GM10847 (cell line): ENCODE results near the gene SULF2.

Experiments used
- POLR2A ChIP-seq: IDR thresholded peaks from 2 replicates; pipeline ENCODE4 v1.6.1; 2011; ENCODE audit not compliant: insufficient read length; ENCODE audit errors: extremely low read depth

The SULF2 gene

DNA sequence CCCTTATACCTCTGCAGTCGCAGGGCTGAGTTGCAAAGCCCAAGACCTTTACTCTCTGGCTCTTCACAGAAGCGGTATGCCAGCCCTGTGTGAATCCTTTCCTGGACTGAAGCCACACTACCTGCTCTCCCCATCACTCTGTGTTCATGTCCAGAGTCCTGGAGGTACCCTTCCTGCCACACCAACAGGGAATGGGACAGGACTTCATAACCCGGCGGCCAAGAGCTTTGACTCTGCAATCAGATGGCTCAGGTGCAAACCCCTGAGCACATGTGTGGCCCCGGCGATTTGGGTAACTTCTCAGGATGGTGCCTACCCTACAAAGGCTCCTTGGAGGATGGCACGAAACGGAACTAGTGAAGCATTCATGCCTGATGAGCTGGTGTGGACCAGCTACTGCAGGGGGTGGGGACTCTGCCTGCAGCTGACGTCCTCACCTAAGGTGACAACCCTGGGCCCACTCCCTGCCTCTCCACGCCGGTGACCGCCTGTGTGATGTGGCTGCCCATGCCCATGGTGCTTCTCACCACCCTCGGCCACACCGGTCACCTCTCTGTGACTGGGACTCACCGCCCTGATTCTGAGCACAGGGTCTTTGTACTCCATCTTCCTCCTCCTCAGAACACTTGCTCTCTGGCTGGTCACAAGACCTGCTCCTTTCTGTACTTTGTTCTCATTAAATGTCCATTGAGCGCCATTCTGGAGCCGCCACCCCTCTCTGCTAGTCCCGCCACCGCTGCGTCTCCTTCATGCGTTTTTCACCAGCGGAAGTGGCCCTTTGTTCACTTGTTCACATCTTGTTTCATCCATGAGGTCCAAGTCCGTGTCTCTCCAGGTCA lies 116.7 kb downstream of the SULF2 start:
- no peak for TF ChIP-seq POLR2A

DNA sequence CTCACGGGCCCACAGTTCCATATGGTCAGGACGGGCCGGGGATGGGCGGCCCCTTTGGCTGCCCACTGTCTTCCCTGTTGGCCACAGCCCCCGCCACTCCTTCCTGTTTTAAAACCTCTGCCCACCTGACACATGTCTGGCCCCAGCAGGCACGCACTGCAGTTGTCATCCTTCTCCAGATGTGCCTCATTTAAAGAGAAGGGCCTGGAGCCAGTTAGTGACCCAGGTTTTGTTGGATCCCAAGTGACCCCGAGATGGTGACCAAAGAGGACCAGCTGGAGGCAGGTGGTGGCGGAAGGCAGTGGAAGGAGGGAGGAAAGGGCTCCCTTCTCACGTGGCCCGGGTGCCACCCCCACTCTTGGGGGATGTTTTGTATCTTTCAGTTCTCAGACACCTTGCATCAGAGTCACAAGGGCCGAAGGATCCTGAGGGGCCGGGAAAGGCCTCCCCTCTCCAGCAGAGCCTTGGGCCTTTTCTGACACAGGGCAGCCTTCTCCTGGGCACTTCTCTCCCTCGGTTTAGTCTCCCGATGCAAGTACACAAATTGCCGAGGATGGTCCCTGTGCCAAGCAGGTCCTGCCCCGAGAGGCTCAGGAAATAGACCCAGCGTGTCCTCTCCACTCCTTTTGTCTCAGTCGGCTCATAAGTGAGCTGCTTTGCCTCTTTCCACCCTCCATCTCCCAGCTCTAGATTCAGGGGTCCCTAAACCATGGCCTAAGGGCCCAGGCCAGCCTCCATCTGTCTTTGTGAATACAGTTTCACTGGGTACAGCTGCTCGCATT lies 117.6 kb downstream of the SULF2 start:
- no peak for TF ChIP-seq POLR2A

DNA sequence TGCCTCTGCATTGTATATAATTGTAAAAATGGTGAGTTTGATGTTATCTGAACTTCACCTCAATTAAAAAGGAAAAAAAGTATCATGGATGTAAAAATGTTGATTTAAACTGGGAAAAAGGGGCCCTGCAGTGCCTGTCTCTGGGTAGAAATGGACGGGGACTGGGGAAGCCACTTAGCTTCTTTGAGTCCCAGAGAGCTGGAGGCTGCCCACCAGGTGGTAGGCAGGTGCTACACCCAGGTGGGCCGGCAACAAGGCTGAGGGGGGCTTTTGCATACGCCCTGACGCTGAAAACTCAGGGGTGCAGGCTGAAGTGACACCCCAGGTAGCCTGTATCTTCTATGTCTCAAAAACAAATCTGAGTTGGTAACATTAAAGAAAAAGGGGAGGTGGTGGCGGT lies 118.2 kb downstream of the SULF2 start:
- no peak for TF ChIP-seq POLR2A

DNA sequence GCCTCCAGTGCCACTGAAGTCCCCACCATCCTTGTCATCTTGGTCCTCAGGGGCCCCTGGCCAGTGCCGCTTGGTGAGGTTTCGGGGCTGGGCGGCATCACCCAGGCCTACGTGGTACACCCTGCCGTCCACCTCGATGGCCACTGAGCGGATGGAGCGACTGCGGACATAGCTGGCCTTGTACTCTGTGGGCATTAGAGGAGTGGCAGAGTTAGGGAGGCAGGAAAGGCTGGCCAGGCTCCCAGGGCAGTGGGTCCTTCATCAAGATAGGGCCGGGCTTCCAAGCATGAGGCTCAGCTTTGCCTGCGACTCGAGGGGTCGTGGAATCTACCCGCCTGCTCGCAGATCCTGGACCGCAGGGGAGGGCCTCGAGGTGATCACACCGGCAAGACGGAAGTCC lies 119.0 kb downstream of the SULF2 start:
- TF ChIP-seq POLR2A, result no peak

DNA sequence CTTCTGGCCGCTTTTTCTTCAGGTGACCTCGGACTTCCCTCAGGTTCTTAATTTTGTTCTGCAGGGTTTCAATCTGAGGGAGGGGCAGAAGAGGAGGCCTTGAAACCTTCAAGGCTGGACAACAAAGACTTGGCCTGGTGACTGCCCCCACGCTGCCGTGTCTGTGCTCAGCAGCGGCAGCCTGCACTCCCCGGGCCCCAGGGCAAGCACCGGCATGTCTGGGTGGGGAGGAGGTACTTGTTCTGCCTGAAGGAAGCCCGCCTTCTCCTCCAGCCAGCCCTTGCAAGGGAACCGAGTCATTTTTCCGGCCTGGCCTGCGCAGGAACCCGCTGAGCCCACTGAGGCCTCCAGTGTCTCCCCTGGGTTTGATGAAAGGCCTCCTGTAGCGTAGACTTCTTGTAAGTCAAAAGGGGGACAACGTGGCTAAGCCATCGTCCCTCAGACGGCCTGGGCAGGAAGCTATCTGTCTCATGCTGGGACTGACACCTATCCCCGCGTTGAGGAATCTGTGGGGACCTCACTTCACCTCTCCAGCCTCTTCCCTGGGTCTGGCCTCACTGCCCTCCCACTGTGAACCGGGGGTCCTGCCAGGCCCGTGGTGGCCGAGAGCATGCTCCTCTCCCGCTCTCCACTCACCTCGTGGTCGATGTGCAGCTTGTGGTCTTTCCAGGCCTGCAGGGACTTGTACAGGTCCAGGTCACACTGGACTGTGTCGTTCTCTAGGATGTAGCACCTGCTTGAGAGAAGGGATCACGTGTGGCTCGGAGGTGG lies 119.9 kb downstream of the SULF2 start:
- no peak for TF ChIP-seq POLR2A

DNA sequence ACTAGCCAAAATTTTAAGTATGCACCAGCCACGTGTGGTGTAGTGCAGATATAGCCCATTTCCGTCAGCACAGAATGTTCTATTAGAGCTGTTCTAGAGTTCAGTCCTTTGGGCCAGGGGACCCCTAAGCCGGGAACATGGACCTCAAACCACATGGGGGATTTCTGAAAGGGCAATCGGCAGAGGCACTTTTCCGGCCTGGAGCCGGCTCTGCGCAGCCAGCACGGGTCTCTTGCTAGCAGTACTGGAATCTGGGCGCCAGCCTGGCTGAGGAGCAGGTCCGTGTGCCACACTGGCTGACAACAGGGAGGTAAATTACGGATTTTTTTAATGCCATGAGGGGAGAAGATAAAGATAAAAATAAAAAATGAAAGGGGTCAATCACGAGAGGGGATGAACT lies 120.5 kb downstream of the SULF2 start:
- TF ChIP-seq POLR2A, result no peak

DNA sequence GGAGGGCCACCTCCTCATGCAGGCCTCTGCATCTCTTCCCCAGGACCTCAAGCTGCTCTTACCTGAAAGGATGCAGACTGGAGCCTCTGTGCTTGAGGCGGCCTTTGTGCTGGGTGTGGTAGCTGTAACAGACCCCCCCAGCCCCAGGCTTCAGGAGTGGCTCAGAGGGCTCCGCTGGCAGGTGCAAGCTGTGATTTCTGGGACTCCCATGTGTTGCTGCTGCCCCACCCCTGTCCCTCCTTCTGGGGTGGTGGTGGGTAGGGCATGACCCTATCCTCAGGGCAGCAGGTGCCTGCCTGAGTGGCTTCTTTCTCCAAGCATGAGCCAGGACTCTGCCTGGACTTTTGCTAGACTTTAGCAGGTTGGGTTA lies 121.2 kb downstream of the SULF2 start:
- TF ChIP-seq POLR2A, result no peak

DNA sequence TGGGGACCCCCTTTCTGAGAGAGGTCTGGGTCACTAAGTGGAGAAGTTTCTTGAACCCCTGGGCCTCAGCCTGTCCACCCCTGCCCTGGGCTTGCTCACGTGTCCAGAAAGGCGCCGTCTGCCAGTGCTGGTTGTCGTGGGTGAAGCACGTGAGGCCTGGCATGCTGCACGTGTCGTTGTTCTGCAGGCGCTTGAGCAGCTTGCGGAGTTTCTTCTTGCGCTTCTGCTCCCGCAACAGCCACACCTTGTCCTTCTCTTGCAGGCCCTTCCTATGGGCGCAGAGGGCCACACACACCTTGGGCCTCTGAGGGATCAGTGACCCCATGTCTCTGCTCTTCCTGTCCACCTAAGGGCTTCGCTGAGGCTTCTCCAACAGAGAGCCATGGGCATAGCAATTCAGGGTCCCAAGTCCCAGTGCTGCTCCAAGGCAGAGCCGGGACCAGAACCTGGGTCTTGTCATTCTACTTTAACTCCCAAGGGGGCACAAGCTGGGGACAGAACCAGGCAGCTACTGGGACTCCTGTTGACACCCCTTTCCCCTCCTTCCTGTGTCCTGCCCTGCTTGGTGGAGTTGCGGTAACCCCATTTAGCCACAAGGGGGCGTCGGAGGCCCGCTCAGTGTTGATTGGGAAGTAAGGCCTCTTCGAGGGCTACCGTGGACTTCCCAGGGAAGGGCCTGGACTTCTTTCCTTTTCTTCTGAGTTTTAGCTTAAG lies 121.8 kb downstream of the SULF2 start:
- TF ChIP-seq POLR2A, result no peak

DNA sequence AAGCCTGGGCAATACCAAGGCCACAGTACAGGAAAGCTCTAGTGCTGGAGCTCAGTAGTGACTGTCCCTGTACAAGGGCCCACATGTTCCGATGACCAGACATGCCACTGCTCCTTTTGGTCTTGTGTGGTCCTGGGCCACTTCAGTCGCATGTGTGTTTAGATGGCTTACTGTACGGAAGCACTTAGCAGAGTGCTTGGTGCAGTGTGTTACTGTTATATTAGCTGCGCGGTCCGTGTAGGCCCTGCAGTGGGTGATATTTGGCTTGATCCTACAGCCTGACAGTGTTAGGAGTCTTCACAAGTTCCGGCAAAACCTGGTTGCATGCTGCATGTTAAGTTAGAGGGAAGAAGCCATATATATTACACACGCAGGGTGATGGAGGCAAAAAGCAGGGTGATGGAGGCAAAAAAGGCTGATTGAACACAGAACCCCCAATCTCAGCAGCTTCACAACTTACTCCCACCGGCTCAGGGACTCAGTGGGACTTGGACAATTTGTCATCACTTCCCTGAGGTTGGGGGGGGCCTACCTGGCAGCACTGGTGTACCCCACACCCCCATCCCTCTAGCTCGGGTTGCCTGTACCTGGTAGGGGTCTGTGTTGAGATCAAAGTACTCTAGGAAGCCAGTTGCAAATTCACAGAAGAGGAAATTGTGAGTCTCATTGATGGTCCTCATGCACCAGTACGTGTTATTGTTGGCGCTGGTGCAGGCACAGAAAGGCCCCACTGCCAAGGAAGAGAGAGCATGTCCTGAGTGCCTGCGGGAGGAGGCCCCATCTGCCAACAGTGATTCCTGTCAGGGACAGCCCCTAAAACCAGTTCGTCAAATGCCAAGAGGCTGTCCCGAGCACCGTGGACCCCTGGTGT lies 122.6 kb downstream of the SULF2 start:
- TF ChIP-seq POLR2A, result no peak

DNA sequence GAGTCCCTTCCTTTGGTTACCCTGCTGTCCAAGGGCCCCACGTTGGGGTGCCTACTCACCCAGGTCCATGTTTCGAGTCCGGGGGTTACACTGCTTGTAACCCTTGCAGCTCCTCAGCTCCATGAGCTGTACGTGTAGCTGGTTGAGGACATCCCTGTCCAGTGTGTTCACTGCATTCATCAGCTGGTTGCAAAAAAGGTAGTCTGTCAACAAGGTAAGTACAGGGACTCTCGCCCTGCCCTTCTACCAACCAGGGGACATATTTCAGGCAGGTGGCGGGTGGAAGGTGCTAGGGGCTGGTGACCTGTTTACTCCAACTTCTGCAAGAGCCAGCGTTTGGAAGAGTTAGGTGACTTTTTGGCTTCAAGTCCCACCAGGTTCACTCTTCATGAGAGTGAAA lies 123.6 kb downstream of the SULF2 start:
- no peak for TF ChIP-seq POLR2A

DNA sequence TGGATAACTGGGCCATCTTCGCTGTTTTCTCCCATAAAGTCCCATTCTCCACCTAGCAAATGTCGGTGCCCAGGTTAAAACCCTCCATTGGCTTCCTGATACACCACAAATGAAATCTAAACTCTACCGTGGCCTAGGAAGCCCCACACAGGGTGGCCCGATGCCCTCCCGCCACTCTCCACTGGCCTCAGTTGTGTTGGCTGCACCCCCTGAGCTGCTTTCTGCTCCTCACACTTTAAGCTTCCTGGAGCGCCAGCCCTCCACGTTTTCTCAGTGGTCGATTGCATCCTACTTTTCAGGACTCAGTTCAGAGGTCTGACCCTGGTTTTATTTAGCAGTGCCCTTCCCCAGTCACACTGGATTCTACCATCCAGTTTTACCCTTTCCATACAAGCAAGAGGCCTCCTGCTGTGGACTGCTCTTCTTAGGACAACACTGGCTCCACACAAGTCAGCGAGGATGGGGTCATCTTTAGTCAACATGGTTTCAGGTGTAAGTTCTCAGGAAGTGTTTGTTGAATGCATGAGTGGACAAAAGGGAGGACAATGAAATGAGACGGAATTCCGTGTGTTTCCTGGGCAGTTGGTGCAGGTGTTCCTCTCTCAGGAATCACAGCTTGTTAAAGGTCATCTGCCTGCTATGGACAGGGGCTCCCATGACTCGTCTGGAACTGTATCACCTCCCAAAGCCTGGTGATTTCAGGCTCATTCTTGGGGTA lies 124.1 kb downstream of the SULF2 start:
- no peak for TF ChIP-seq POLR2A

DNA sequence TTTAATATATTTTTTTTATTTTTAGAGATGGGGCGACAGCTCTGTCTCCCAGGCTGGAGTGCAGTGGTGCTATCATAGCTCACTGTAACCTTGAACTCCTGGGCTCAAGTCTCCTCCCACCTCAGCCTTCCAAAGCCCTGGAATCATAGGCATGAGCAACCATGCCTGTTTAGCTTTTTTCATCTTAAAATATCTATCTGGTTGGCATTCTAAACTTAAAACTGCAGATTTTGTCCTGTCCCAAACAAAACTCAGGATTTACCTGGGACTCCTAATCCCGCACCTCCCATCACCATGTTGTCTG lies 124.7 kb downstream of the SULF2 start:
- TF ChIP-seq POLR2A, result no peak

DNA sequence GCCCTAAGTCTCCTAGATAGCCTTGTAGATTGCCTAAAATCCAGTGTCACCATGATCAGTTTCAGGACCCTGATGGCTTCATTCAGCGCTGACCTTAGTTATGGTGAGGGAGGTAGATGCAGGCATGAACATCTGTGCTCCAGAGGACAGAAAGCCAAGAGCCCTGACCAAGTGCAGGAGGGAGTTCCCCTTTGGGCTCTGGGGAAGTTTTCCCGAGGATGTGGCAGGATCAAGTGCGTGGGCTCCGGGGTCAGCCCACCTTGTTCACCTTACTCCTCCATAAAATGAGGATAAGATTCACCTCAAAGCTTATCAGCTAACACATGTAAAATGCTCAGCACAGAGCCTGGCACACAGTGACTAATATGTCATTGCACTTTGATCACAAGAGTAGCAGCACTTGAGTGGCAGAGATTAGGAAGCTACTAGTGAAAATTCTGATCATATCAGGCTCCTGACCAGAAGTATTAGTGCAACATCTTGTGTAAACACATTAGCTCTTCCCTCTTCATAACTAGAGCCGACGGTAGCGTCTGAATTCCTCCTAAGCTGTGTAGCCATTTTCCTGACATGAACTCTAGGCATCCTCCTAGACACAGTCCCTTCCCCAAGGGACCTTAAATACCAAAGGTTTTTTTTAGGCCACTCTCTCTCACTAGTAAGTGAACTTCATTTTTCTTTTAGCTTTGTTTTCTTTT lies 125.2 kb downstream of the SULF2 start:
- TF ChIP-seq POLR2A, result no peak
